IPS DF 19.7 (cell line): ENCODE results near the gene TCEAL3.
"Not testable (repeated sequence)": the region's sequence is repeated elsewhere in the genome, so short reads cannot be mapped to it uniquely, and the experiment has no call there.

ENCODE experiments used
- DNase-seq: peaks from one replicate; pipeline ENCODE4 v3.0.0-alpha.2; 2013; ENCODE audit warnings: low read depth, low spot score

Gene TCEAL3

GRCh38 chrX:103626855-103627254 is 19.1 kb downstream of the TCEAL3 start:
- DNase-seq: no peak

- DNase-seq: no peak
These were observed 20.9 kb downstream of the TCEAL3 start, which contains the start of gene TCEAL1 for GRCh38 chrX:103628386-103629317. TSS of gene TCEAL1 (plus strand) at chrX:103628975. CDS start at chrX:103629917, 942 bp downstream.

GRCh38 chrX:103629318-103630170 is 21.8 kb downstream of the TCEAL3 start:
- no peak for DNase-seq

- DNase-seq: no peak
These were observed 22.4 kb downstream of the TCEAL3 start for GRCh38 chrX:103630171-103630511.

- DNase-seq: no peak
These were observed 23.4 kb downstream of the TCEAL3 start for GRCh38 chrX:103631145-103631544.

- DNase-seq: no peak
These were observed 27.7 kb downstream of the TCEAL3 start for GRCh38 chrX:103635436-103635835.

- no peak for DNase-seq
These were observed 30.0 kb downstream of the TCEAL3 start for GRCh38 chrX:103637604-103638338.

GRCh38 chrX:103638479-103639346 is 30.9 kb downstream of the TCEAL3 start:
- DNase-seq: not testable (repeated sequence)

GRCh38 chrX:103640401-103641155 is 32.8 kb downstream of the TCEAL3 start:
- DNase-seq: no peak

- no peak for DNase-seq
These were observed 36.4 kb downstream of the TCEAL3 start for GRCh38 chrX:103644125-103644524.

- no peak for DNase-seq
These were observed 39.9 kb downstream of the TCEAL3 start for GRCh38 chrX:103647630-103648029.

- no peak for DNase-seq
These were observed 43.5 kb downstream of the TCEAL3 start for GRCh38 chrX:103651151-103651773.

- DNase-seq: not testable (repeated sequence)
These were observed 47.7 kb downstream of the TCEAL3 start for GRCh38 chrX:103655230-103656000.

GRCh38 chrX:103656617-103657016 is 48.9 kb downstream of the TCEAL3 start:
- DNase-seq: no peak

- not testable (repeated sequence) for DNase-seq
These were observed 49.3 kb downstream of the TCEAL3 start for GRCh38 chrX:103657066-103657465.

- DNase-seq: no peak
These were observed 51.1 kb downstream of the TCEAL3 start for GRCh38 chrX:103658681-103659433.

GRCh38 chrX:103659460-103659859 is 51.7 kb downstream of the TCEAL3 start:
- not testable (repeated sequence) for DNase-seq
